K562 (cell line): Measurements from ENCODE around the gene GAB1. TPM values are rescaled to one million over a fixed set of nuclear protein-coding genes. Genes with fewer than 3 reads are reported as not detected.
A peak's percentile ranks its signal among the peaks of the same experiment; 100 is the strongest.

Experiments used
- ATF7 ChIP-seq: fragments of 450-650 bp; IDR thresholded peaks from 2 replicates; pipeline ENCODE4 v1.7.1; 2014; ENCODE audit warnings: mild to moderate bottlenecking, moderate library complexity
- BRCA1 ChIP-seq, 2 experiments: fragments of 450-650 bp in 1 of 2; sonication (generic) in 1 of 2; formaldehyde crosslinking in 1 of 2; IDR thresholded peaks; 2 replicates each; pipeline versions ENCODE4 v1.5.0 to v1.6.1; 2017 to 2020; ENCODE audit warnings: mild to moderate bottlenecking in 1 of 2, missing genetic modification reagents in 1 of 2
- CBX1 ChIP-seq: sonication (generic); IDR thresholded peaks from 2 replicates; pipeline ENCODE4 v1.6.1; 2016; ENCODE audit warnings: antibody characterized with exemption, low read depth, mild to moderate bottlenecking
- CC2D1A ChIP-seq: fragments of 450-650 bp; IDR thresholded peaks from 2 replicates; pipeline ENCODE4 v1.6.1; 2017; ENCODE audit warnings: mild to moderate bottlenecking
- E4F1 ChIP-seq: fragments of 250-450 bp; sonication (Bioruptor Pico); IDR thresholded peaks from 2 replicates; pipeline ENCODE4 v1.5.0; 2021; ENCODE audit warnings: mild to moderate bottlenecking, borderline replicate concordance
- ETV5 ChIP-seq: sonication (generic); formaldehyde crosslinking; IDR thresholded peaks from 2 replicates; pipeline ENCODE4 v1.4.0; 2020; ENCODE audit warnings: low read depth, mild to moderate bottlenecking, missing genetic modification reagents
- ETV6 ChIP-seq, 3 experiments: fragments of 150-350 bp in 1 of 3; sonication (generic) in 1 of 3; formaldehyde crosslinking in 1 of 3; IDR thresholded peaks; 2 replicates each; pipeline versions ENCODE4 v1.6.1 to v1.8.0; 2014 to 2022; ENCODE audit warnings: borderline replicate concordance in 2 of 3, low read depth in 2 of 3, antibody characterized with exemption in 1 of 3, low read length in 1 of 3, mild to moderate bottlenecking in 1 of 3, missing genetic modification reagents in 1 of 3
- HNRNPK ChIP-seq: fragments of 200-400 bp; formaldehyde crosslinking; IDR thresholded peaks from one replicate; pipeline ENCODE4 v1.6.1; 2018; ENCODE audit warnings: mild to moderate bottlenecking, low read depth, low read length; ENCODE audit not compliant: poor library complexity, severe bottlenecking
- NR1H2 ChIP-seq: sonication (generic); formaldehyde crosslinking; IDR thresholded peaks from 2 replicates; pipeline ENCODE4 v1.4.0; 2020; ENCODE audit warnings: mild to moderate bottlenecking, missing genetic modification reagents
- PHF20 ChIP-seq: fragments of 450-650 bp; IDR thresholded peaks from 2 replicates; pipeline ENCODE4 v1.6.1; 2018; ENCODE audit not compliant: partially characterized antibody
- RBBP5 ChIP-seq: fragments of 200-600 bp; sonication (generic); IDR thresholded peaks from 2 replicates; pipeline ENCODE4 v1.6.1; 2012; ENCODE audit warnings: borderline replicate concordance, mild to moderate bottlenecking, low read length, control low read depth, inconsistent platforms; ENCODE audit not compliant: insufficient read depth, poor library complexity, severe bottlenecking
- RFX1 ChIP-seq: fragments of 450-650 bp; IDR thresholded peaks from 2 replicates; pipeline ENCODE4 v1.6.1; 2016; ENCODE audit warnings: mild to moderate bottlenecking, moderate library complexity
- RUNX1 ChIP-seq: sonication (generic); IDR thresholded peaks from 2 replicates; pipeline ENCODE4 v1.6.1; 2016; ENCODE audit warnings: antibody characterized with exemption, low read depth
- SREBF1 ChIP-seq: fragments of 150-350 bp; IDR thresholded peaks from 2 replicates; pipeline ENCODE4 v1.6.1; 2014; ENCODE audit warnings: antibody characterized with exemption, low read depth, low read length, borderline replicate concordance
- STAG1 ChIP-seq: sonication (generic); formaldehyde crosslinking; IDR thresholded peaks from 2 replicates; pipeline ENCODE4 v1.5.0; 2020; ENCODE audit warnings: missing genetic modification reagents, borderline replicate concordance
- YY1 ChIP-seq, 3 experiments: IDR thresholded peaks; 2 replicates each; pipeline ENCODE4 v1.6.1; 2011; ENCODE audit warnings: low read length in 2 of 3, mild to moderate bottlenecking in 2 of 3, moderate library complexity in 2 of 3, borderline replicate concordance in 1 of 3, control low read depth in 1 of 3, low read depth in 1 of 3; ENCODE audit not compliant: insufficient read depth in 3 of 3, insufficient replicate concordance in 2 of 3, control insufficient read depth in 1 of 3, insufficient read length in 1 of 3; ENCODE audit errors: extremely low read depth in 1 of 3
- ZNF589 ChIP-seq: fragments of 200-800 bp; sonication (Bioruptor generic); IDR thresholded peaks from 2 replicates; pipeline ENCODE4 v1.6.1; 2016; ENCODE audit warnings: low read depth, missing genetic modification characterization, missing compliant biosample characterization
- polyA plus RNA-seq, 8 experiments: library from polyadenylated mRNA; depleted of rRNA in 4 of 8; stranded (reverse) in 5 of 8; unstranded in 3 of 8; fragments of >200 nt; fragmentation: Nextera tagmentation in 2 of 8; fragmentation: Illumina TruSeq in 1 of 8; extraction: Ambion mirVana in 2 of 8; extraction: Trizol in 1 of 8; gene quantifications; 2 replicates each; pipeline versions ENCODE4 v1.2.1 to v1.2.3, GENCODE V29; 2011 to 2014; ENCODE audit warnings: inconsistent platforms in 1 of 8, missing spikeins in 1 of 8
- total RNA-seq, 7 experiments: library from RNA; depleted of rRNA in 6 of 7; stranded (reverse); fragments of >200 nt in 6 of 7; fragmentation: Illumina TruSeq in 2 of 7; extraction: Trizol in 2 of 7; gene quantifications; 2 replicates each; pipeline versions ENCODE4 v1.2.1 to v1.2.3, GENCODE V29; 2011 to 2021; ENCODE audit warnings: low replicate concordance in 1 of 7
- TF ChIP-seq, protein P1 (sequence below): IDR thresholded peaks from 3 replicates; pipeline ENCODE4 v1.6.1; 2011; ENCODE audit warnings: borderline replicate concordance, mild to moderate bottlenecking, moderate library complexity; ENCODE audit not compliant: insufficient read length; ENCODE audit errors: extremely low read depth

The GAB1 gene
- total and polyA plus RNA-seq, 9 of the 15 experiments (the other 6 are each of a cell fraction or from before 2014, with no cell fraction given): 1.3 to 14.6 (median 7.5) TPM

GRCh38 chr4:143336781-143337599, at the start of gene GAB1 (continued):
- TF ChIP-seq, protein P1, sequence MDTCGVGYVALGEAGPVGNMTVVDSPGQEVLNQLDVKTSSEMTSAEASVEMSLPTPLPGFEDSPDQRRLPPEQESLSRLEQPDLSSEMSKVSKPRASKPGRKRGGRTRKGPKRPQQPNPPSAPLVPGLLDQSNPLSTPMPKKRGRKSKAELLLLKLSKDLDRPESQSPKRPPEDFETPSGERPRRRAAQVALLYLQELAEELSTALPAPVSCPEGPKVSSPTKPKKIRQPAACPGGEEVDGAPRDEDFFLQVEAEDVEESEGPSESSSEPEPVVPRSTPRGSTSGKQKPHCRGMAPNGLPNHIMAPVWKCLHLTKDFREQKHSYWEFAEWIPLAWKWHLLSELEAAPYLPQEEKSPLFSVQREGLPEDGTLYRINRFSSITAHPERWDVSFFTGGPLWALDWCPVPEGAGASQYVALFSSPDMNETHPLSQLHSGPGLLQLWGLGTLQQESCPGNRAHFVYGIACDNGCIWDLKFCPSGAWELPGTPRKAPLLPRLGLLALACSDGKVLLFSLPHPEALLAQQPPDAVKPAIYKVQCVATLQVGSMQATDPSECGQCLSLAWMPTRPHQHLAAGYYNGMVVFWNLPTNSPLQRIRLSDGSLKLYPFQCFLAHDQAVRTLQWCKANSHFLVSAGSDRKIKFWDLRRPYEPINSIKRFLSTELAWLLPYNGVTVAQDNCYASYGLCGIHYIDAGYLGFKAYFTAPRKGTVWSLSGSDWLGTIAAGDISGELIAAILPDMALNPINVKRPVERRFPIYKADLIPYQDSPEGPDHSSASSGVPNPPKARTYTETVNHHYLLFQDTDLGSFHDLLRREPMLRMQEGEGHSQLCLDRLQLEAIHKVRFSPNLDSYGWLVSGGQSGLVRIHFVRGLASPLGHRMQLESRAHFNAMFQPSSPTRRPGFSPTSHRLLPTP: peak; percentile 64
- TF ChIP-seq PHF20 (peak; percentile 26), ETV5 (CRISPR knock-in tag) (no peak), ZNF589 (CRISPR knock-in tag) (no peak), CC2D1A (no peak), BRCA1 (IDR thresholded peaks at IDR 0.05) (no peak), BRCA1 (CRISPR knock-in tag; IDR thresholded peaks at IDR 0.05) (no peak), NR1H2 (0 out of 2 replicates have a peak, but pooled peaks have one; percentile 25), CBX1 (no peak; the same call in 1 of the 2 replicates), E4F1 (CRISPR knock-in tag) (no peak), ATF7 (no peak), RUNX1 (no peak), ETV6 (IDR thresholded peaks at IDR 0.05; ENCODE audit: borderline replicate concordance in 1 of 2, low read depth in 2 of 2, low read length in 1 of 2) (no peak), ETV6 (CRISPR knock-in tag; IDR thresholded peaks at IDR 0.05; ENCODE audit: borderline replicate concordance) (no peak), RFX1 (no peak), HNRNPK (no peak), YY1 (IDR thresholded peaks at IDR 0.05; ENCODE audit: borderline replicate concordance in 1 of 3, control insufficient read depth in 1 of 3, extremely low read depth in 1 of 3, insufficient read depth in 3 of 3, insufficient read length in 1 of 3, insufficient replicate concordance in 2 of 3, low read depth in 1 of 3, low read length in 2 of 3) (peak in 1 of 3 experiments; percentile 15), RBBP5 (peak; percentile 55), STAG1 (CRISPR knock-in tag) (no peak), SREBF1 (no peak)
